Airway epithelial cell (primary cell): Measurements from ENCODE around the gene ORC1. TPM values are rescaled to one million over a fixed set of nuclear protein-coding genes. Genes with fewer than 3 reads are reported as not detected.

Experiments used
- total RNA-seq: library from RNA; depleted of rRNA; stranded (reverse); fragments of >200 nt; gene quantifications from 2 replicates; pipeline ENCODE4 v1.2.3, GENCODE V29; 2015

Gene ORC1
- 14.0 and 15.3 TPM in 2 replicates for total RNA-seq

DNA sequence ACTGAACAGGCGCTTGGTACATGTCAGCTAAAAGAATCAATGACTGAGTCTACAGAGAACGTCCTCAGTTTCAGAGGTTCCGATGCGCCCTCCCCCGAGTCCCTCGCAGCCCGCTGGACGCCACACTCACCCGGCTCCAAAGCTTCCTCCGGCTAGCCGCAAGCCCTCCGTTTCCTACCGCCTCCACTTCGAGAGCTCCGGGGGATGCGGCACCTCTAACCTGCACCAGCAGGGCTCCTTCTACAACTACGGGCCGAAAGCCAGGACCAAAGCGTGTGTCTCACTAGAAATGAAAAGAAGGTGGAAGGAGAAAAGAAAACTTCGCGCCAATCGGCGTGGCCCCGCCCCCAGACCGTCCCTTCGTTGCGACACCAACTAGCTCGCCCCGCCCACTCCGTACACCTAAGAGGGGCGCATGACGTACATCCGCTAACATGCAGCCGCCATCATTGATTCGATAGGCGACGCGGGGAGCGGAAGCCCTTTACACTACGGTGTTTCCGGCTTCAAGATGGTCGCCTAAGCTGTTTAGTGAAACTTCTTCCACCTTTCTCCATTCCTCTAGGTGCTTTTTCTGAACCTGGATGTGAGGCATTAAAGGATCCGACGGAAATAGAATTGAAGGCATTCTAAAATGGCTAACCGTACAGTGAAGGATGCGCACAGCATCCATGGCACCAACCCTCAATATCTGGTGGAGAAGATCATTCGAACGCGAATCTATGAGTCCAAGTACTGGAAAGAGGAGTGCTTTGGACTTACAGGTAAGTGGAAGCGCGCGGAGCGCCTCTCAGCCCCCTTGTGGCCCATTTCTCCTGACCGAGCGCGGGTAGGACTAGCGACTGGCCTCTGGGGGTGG is at the start of gene ORC1, which contains the start of gene PRPF38A:
ORC1 (minus strand) TSS at position 308 of the 859 bp plus-strand sequence. CDS start 2,200 bp downstream, outside the sequence.
PRPF38A (plus strand) TSS at position 487 of the 859 bp plus-strand sequence; CDS start at position 635, 148 bp downstream.

DNA sequence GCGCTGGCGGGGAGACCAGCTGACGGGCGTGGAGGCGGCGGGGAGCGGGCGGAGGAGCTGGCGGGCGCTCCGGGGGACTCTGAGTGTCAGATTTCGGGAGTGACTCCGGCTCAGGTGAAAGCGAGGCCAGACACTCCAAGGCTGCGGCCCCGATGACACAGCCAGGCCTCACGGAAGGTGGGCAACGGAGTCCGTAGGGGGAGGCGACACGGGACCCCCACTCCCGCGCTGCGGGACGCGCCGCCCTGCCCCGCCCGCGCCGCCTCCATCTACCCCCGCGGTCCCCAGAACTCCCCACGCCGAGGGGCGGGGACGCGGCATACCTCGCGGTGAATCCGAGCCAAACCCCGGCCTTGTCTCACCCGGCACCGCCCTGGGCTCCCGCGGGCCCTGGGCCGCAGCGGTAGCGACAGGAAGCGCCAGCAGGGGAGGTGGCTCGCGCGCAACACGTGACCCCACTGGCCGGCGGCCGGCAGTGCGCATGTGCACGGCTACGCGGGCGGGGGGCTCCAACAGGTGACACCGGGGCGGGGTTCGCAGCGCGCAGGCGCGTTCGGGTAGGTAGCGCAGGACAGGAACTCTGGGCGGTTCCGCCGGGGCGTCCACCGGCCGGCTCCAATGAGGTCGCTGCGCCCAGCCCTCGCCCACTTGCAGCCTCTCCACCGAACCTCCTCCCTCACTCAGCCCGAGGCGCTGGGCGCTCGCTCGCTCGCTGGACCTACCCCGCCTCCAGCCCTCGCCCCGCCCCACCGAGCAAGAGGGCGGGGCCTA is 38.3 kb downstream of the ORC1 start, which contains the start of gene CC2D1B:
CC2D1B (minus strand) TSS at position 460 of the 771 bp plus-strand sequence. CDS start 1,585 bp downstream, outside the sequence.

Other genes with a start within 250 kb of the ORC1 start
- 20.5 and 24.0 TPM in 2 replicates for gene CC2D1B, start 38.2 kb downstream of the ORC1 start, total RNA-seq
- 14.6 and 20.1 TPM in 2 replicates for gene PRPF38A, start 179 bp upstream of the ORC1 start, total RNA-seq
- gene TUT4, start 148.7 kb upstream of the ORC1 start, total RNA-seq = 14.2 and 24.7 TPM in 2 replicates
- 1.3 and 4.3 TPM in 2 replicates for gene GPX7, start 197.9 kb upstream of the ORC1 start, total RNA-seq
- gene SHISAL2A, start 228.7 kb upstream of the ORC1 start, total RNA-seq = 0.14 TPM in 1 of 2 replicates, not detected in the other